GM15510 (cell line): ENCODE results near the gene DDX41.
A peak's percentile ranks its signal among the peaks of the same experiment; 100 is the strongest.

Source experiments
- POLR2A ChIP-seq: IDR thresholded peaks from 3 replicates; pipeline ENCODE4 v1.6.1; 2011; ENCODE audit warnings: borderline replicate concordance; ENCODE audit not compliant: insufficient read length; ENCODE audit errors: extremely low read depth

The DDX41 gene

GRCh38 chr5:177516601-177517568 lies at the start of gene DDX41:
DDX41 (minus strand) TSS chr5:177516961; CDS start chr5:177516945, 16 bp downstream.
- TF ChIP-seq POLR2A, result peak; percentile 55

GRCh38 chr5:177565046-177565445 lies 48.3 kb upstream of the DDX41 start:
- no peak for TF ChIP-seq POLR2A

GRCh38 chr5:177557796-177558195 lies 41.0 kb upstream of the DDX41 start:
- TF ChIP-seq POLR2A, result no peak

- TF ChIP-seq POLR2A, result no peak
These were observed 40.4 kb upstream of the DDX41 start for GRCh38 chr5:177557041-177557647.

- TF ChIP-seq POLR2A, result no peak
These were observed 38.9 kb upstream of the DDX41 start for GRCh38 chr5:177555665-177556064.

- TF ChIP-seq POLR2A, result no peak
These were observed 38.5 kb upstream of the DDX41 start for GRCh38 chr5:177555228-177555627.

GRCh38 chr5:177554474-177555111 lies 37.8 kb upstream of the DDX41 start, which contains the start of gene FAM193B:
FAM193B (minus strand) TSS chr5:177554563; CDS start chr5:177554458, 105 bp downstream.
- TF ChIP-seq POLR2A, result peak; percentile 49

- no peak for TF ChIP-seq POLR2A
These were observed 37.1 kb upstream of the DDX41 start for GRCh38 chr5:177553671-177554429.

GRCh38 chr5:177552839-177553455 lies 36.2 kb upstream of the DDX41 start:
- no peak for TF ChIP-seq POLR2A

GRCh38 chr5:177550122-177550521 lies 33.4 kb upstream of the DDX41 start:
- no peak for TF ChIP-seq POLR2A

GRCh38 chr5:177548495-177548894 lies 31.7 kb upstream of the DDX41 start:
- no peak for TF ChIP-seq POLR2A

- TF ChIP-seq POLR2A, result no peak
These were observed 31.0 kb upstream of the DDX41 start for GRCh38 chr5:177547736-177548135.

GRCh38 chr5:177546258-177546741 lies 29.5 kb upstream of the DDX41 start:
- TF ChIP-seq POLR2A, result no peak
